Right hindlimb (tissue), 1 donor: ENCODE data around the gene BAZ2B.
"Not testable (repeated sequence)": the region's sequence is repeated elsewhere in the genome, so short reads cannot be mapped to it uniquely, and the experiment has no call there.

Source experiments
- DNase-seq: peaks from one replicate; pipeline ENCODE4 v3.0.0-alpha.2; 2018

Gene BAZ2B

DNA sequence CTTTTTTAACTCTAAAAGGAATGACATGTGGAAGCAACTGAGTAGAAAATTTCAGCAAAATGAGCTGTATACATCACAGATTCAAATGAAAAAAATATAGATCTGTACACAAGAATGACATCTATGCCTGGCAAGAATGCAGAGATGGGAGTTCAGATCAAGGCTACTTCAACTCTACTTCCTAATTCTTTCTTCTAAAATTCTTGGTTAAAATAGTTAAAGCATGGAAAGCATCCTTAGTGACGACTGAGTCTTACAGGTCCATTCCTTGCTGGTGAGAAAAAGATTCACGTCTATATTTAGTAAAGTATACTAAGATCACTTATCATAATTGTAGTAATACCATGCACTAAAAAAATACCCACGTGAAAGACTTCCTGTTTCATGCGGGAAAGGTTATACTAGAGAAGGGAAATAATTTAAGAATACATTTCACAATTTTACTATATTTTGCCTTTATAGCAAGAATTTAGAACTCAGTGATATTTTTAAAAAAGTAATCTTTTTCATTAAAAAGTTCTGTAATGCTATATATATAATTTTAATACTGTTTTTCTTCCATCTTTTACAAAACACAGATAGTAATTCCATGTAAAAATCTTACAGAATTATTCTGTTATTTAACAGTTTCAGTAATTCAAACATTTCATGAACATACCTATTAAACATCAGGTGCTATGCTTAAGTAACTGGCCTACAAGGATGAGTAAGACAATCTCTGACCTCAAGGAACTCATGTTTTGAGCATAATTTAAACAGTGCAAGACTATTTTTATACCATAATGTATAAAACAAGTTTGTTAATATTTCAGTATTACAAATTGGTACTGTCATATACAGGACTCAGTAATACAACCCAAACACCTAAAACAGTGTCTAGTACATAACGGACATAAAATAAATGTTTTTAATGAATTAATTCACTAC, 159.6 kb downstream of the BAZ2B start:
- DNase-seq: no peak

DNA sequence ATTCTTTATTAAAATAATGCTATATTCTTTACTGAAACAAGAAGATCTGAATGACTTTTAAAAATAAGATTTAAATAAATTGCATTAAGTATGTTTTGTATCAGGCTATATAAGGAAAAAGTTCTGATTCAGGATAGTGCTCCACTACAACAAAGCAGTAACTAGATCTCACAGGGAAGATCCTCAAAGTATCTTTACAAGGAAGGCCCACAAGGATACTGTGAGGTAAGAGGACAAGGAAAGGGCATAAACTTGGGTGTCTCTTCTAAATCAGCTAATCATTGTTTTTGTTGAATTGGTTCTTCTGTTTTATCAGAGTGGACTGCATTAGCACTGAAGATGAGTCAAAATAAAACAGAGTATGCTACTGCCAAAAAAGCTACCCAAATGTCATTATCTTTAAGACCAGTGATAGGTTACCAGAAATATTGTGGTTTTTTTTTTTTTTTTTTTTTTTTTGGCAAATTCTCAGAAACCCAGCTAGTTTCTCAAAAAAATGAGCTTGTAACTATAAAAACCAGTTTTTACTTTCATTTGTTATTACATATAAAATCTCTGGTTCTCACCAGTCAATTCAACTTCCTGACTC, 160.9 kb downstream of the BAZ2B start:
- no peak for DNase-seq

- DNase-seq: no peak
Observed at GRCh38 chr2:159454185-159454584, 162.2 kb downstream of the BAZ2B start.

DNA sequence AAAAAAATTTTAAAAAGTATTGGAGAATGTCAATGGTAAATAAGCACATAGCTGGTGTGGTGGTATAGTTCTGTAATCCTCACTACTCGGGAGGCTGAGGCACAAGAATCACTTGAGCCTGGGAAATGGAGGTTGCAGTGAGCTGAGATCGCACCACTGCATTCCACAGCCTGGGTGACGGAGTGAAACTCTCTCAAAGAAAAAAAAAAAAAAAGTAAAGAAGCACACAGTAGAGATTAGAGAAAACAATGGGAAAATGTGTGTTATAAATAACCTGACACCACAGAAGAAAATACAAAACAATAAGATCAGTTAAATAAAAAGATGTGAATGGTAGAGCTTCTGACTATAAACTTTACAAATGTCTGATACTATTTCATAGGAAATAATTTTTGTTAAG, 166.2 kb downstream of the BAZ2B start:
- no peak for DNase-seq

DNA sequence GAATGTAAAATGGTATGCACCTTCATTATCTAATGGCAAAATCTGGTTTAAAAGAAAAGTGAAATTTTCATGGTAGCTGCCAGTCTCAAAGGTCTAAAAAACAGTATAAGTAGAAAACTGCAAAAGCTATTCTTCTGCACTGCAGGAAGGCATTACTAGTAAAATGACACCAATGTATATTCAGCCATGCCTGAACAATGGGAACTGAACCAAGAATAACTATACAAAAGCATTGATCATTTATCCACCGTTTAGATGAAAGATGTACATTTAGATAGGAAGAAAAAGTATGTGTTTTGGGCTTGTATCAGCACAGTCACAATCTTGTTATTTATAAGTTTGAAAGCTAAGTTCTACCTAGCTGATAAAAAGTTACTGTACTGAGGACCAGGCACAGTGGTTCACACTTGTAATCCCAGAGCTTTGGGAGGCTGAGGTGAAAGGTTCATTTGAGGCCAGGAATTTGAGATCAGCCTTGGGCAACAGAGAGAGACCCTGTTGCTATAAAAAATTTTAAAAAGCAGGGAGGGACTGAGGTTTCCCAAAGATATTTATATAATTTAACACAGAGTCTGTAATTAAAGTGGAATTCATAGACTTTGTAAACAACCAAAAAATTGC, 166.7 kb downstream of the BAZ2B start:
- no peak for DNase-seq

- no peak for DNase-seq
Observed at GRCh38 chr2:159446817-159447216, 169.5 kb downstream of the BAZ2B start.

- DNase-seq: no peak
Observed at GRCh38 chr2:159446201-159446600, 170.1 kb downstream of the BAZ2B start.

- no peak for DNase-seq
Observed at GRCh38 chr2:159445307-159445706, 171.0 kb downstream of the BAZ2B start.

DNA sequence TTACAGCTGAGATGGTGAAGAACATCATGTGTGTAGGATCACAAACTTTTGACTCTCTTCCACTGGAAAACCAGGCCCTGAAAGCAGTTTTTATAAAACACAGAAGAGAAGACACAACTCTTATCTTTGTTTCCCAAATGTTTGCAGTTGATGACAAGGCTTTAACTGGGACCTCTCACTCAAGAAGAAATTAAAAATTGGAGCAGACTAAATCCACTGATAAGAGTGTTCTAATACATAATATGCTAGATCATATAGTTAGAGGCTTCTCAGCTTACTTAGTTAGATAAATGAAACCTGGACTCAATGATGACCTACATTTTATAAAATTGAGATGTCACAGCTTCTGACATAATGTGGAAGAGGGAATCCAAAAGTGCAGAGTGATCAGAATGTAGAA, 171.6 kb downstream of the BAZ2B start:
- no peak for DNase-seq

GRCh38 chr2:159442159-159442852, 174.0 kb downstream of the BAZ2B start:
- no peak for DNase-seq

- no peak for DNase-seq
Observed at GRCh38 chr2:159441182-159441581, 175.2 kb downstream of the BAZ2B start.

- DNase-seq: no peak
Observed at GRCh38 chr2:159439421-159439820, 176.9 kb downstream of the BAZ2B start.

DNA sequence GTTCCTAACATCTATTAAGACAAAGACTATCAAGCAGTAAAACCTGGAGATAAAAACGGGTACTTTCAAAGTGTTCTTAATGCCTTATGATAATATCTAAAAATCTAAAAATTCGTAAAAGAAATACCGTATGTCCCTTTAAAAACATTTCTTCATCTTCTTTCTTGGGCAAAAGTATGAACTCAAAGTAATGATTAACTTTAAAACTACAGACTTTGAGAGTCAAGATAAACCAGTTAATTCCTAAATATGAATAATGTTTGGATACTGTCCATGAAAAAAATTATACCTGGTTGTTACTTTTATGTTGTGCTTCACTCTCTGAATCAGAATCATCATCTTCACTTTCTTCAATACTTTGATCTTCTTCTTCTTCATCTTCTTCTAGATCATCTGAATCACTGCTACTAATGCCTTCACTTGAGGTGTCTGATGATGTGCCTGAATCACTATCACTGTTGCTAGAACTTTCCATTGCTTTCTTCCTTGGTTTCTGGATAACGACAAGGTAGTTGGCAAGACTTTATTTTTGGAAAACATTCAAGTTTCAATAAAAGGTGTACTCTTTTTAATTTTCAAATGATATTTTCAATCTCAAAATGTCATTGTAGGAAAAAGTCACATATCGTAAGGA, 177.5 kb downstream of the BAZ2B start:
- DNase-seq: no peak

DNA sequence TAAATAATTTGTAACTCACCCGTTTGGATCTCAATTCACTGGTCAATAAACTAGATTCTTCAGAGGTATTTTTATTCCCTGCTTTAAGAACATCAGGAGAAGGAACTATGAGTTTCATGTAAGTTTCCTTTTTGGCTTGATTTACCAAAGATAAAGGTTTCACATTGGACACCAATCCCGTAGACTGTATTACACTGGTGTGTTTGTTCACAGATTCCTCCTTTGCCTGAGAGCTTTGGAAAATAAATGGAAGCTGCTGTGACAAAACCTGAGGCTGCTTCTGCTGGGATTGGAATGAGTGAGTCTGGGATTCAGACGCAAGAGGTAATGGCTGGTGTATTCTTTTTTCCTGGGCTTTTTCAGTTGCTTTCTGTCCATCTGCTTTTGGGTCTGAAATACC, 178.1 kb downstream of the BAZ2B start:
- DNase-seq: no peak

- DNase-seq: no peak
Observed at GRCh38 chr2:159432610-159433009, 183.7 kb downstream of the BAZ2B start.

- no peak for DNase-seq
Observed at GRCh38 chr2:159427048-159427447, 189.3 kb downstream of the BAZ2B start.

DNA sequence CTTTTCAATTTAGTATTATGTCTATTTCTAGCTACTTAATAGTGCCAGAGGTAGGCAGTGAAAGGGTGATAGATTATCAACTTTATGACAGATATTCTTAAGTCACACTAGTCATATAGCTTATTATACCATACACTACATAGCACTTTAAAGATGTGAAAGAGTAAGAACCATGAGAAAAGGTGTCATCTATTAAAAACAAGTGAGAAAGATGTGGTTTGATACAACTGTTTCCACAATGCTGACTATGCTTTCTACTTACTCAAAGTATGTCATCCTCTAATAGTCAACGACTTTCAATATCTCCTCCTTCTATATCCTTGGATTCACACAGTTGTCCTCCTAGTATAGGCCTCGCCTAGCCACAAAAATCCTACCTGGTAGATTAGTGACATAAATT, 196.9 kb downstream of the BAZ2B start:
- DNase-seq: no peak

- DNase-seq: no peak
Observed at GRCh38 chr2:159411460-159411859, 204.9 kb downstream of the BAZ2B start.

DNA sequence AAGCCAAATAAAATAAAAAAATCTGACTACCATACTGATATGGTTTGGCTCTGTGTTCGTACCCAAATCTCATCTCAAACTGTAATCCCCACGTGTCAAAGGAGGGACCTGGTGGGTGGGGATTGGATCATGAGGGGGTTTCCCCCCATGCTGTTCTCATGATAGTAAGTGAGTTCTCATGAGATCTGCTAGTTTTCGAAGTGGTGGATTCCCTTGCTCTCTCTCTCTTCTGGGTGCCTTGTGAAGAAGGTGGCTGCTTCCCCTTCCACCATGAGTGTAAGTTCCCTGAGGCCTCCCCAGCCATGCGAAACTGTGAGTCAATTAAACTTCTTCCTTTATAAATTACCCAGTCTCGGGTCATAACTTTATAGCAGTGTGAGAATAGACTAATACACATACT, 206.1 kb downstream of the BAZ2B start:
- DNase-seq: no peak

DNA sequence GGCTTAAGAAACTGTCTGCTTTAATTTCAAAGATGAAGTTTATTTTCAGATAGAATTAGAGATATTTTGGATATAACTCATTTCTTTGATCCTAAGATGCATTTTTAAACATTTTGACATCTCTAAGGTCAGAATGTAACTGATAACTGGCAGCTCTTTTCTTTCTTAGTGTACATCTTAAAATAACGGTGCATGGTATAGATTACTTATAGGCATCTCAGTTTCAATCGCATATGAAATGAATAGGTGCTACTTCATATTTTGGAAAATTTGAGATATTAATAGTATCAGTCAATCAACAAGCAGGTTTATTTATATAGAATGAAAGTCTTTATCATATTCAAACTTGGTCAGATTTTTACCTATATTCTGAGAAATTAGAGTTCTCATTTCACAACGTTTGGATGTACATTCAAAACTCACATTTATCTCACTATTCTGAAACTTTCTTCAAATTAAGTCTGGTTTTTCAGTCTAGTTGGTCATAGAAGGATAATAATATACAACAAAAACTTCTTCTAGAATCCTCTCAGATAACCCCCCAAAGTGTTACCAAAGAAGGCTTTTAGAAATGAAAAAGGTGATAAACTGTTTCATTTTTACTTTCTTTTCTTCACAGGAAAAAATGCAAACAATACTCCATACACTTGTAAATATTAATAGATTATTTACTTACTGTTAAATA, 207.1 kb downstream of the BAZ2B start:
- no peak for DNase-seq

DNA sequence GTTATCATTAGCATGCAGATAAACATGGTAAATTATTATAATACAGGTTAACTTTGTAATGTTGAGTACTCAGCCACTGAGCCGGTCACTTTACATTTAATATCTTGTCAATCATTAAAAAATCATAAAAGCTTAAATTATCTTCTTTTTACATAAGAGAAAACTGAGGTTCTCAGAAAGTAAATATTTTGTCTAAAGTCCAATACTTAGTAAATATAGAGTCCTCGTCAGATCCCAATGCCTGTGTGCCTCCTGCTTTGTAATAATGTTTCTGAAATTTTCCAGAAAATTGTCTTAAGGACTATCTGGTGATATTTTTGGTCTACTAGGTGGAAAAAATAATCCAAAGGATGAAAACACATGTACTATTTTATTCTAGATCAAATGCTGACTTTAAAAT, 213.6 kb downstream of the BAZ2B start:
- DNase-seq: no peak

DNA sequence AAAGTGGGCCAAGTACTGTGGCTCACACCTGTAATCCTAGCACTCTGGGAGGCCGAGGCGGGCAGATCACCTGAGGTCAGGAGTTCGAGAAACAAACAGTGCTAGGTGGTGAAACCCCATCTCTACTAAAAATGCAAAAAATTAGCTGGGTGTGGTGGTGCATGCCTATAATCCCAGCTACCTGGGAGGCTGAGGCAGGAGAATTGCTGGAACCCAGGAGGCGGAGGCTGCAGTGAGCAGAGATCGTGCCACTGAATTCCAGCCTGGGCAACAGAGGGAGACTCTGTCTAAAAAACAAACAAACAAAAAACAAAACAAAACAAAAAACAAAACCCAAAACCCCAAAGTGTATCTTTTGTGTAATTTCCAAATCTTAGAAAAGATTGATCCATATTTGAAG, 214.2 kb downstream of the BAZ2B start:
- not testable (repeated sequence) for DNase-seq
